HEK293 (cell line): Measurements from ENCODE around the gene SLC6A1.

Experiments used
- CTCF ChIP-seq: fragments of 450-650 bp; formaldehyde crosslinking; IDR thresholded peaks from 2 replicates; pipeline ENCODE4 v1.5.1; 2016; ENCODE audit warnings: missing biosample characterization, missing genetic modification characterization
- KLF16 ChIP-seq: fragments of 450-650 bp; formaldehyde crosslinking; IDR thresholded peaks from 2 replicates; pipeline ENCODE4 v1.5.1; 2017; ENCODE audit warnings: missing biosample characterization, missing genetic modification characterization
- REST ChIP-seq: fragments of 450-650 bp; formaldehyde crosslinking; IDR thresholded peaks from 2 replicates; pipeline ENCODE4 v1.5.1; 2016; ENCODE audit warnings: missing biosample characterization, missing genetic modification characterization
- SCRT1 ChIP-seq: fragments of 450-650 bp; formaldehyde crosslinking; IDR thresholded peaks from 2 replicates; pipeline ENCODE4 v1.5.1; 2016; ENCODE audit warnings: missing biosample characterization, missing genetic modification characterization, borderline replicate concordance
- ZBTB11 ChIP-seq: fragments of 450-650 bp; formaldehyde crosslinking; conservative IDR thresholded peaks from 2 replicates; pipeline ENCODE4 v1.5.1; 2016; ENCODE audit warnings: low read depth, missing biosample characterization, missing genetic modification characterization
- ZBTB7A ChIP-seq: fragments of 450-650 bp; formaldehyde crosslinking; IDR thresholded peaks from 2 replicates; pipeline ENCODE4 v1.5.1; 2016; ENCODE audit warnings: low read depth, missing biosample characterization, missing genetic modification characterization
- ZBTB8A ChIP-seq: fragments of 450-650 bp; formaldehyde crosslinking; IDR thresholded peaks from 2 replicates; pipeline ENCODE4 v1.5.1; 2016; ENCODE audit warnings: missing biosample characterization, missing genetic modification characterization
- ZNF146 ChIP-seq: fragments of 450-650 bp; formaldehyde crosslinking; IDR thresholded peaks from 2 replicates; pipeline ENCODE4 v1.5.1; 2016; ENCODE audit warnings: missing biosample characterization, missing genetic modification characterization
- ZNF174 ChIP-seq: fragments of 450-650 bp; formaldehyde crosslinking; IDR thresholded peaks from 2 replicates; pipeline ENCODE4 v1.5.0; 2017; ENCODE audit warnings: missing biosample characterization, mild to moderate bottlenecking, missing genetic modification characterization
- ZNF239 ChIP-seq: fragments of 450-650 bp; formaldehyde crosslinking; IDR thresholded peaks from 2 replicates; pipeline ENCODE4 v1.5.1; 2016; ENCODE audit warnings: missing biosample characterization, missing genetic modification characterization
- ZNF280C ChIP-seq: fragments of 450-650 bp; formaldehyde crosslinking; IDR thresholded peaks from 2 replicates; pipeline ENCODE4 v1.5.1; 2016; ENCODE audit warnings: missing biosample characterization, missing genetic modification characterization
- ZNF302 ChIP-seq: fragments of 450-650 bp; formaldehyde crosslinking; IDR thresholded peaks from 2 replicates; pipeline ENCODE4 v1.5.1; 2016; ENCODE audit warnings: missing biosample characterization, missing genetic modification characterization, low read depth
- ZNF639 ChIP-seq: fragments of 450-650 bp; formaldehyde crosslinking; IDR thresholded peaks from 2 replicates; pipeline ENCODE4 v1.5.1; 2016; ENCODE audit warnings: missing biosample characterization, missing genetic modification characterization
- ZNF704 ChIP-seq: fragments of 450-650 bp; formaldehyde crosslinking; IDR thresholded peaks from 2 replicates; pipeline ENCODE4 v1.5.1; 2016; ENCODE audit warnings: missing biosample characterization, missing genetic modification characterization

GRCh38 chr3:11085093-11085840, 92.7 kb downstream of the SLC6A1 start:
- TF ChIP-seq KLF16, result no peak
- TF ChIP-seq ZNF302 (tag by site-specific recombination), result no peak
- no peak for TF ChIP-seq CTCF (tag by site-specific recombination)
- no peak for TF ChIP-seq ZNF639 (tag by site-specific recombination)
- TF ChIP-seq ZNF239 (tag by site-specific recombination), result no peak
- no peak for TF ChIP-seq ZBTB11 (tag by site-specific recombination)
- no peak for TF ChIP-seq ZBTB8A (tag by site-specific recombination)
- TF ChIP-seq ZNF174 (tag by site-specific recombination), result no peak
- no peak for TF ChIP-seq ZNF146 (tag by site-specific recombination)
- TF ChIP-seq REST, result no peak
- TF ChIP-seq ZNF280C (tag by site-specific recombination), result no peak
- no peak for TF ChIP-seq SCRT1
- no peak for TF ChIP-seq ZBTB7A (tag by site-specific recombination)
- TF ChIP-seq ZNF704 (tag by site-specific recombination), result no peak
